SJSA1 (cell line): ENCODE measurements around the gene ABR. TPM values are rescaled to one million over a fixed set of nuclear protein-coding genes. Genes with fewer than 3 reads are reported as not detected.

Experiments
- DNase-seq, 2 experiments: peaks; one replicate each; pipeline ENCODE4 v3.0.0-alpha.2; 2015 to 2020; ENCODE audit warnings: low spot score in 2 of 2, low read depth in 1 of 2
- H3K27ac ChIP-seq: fragments of 250-450 bp; sonication (Bioruptor Pico); 2 replicates; pipeline ENCODE4 v1.5.1; 2020; ENCODE audit warnings: mild to moderate bottlenecking, moderate library complexity
- H3K27me3 ChIP-seq: fragments of 250-450 bp; sonication (Bioruptor Pico); replicated peaks from 2 replicates; pipeline ENCODE4 v1.5.1; 2020; ENCODE audit warnings: mild to moderate bottlenecking, moderate library complexity
- H3K36me3 ChIP-seq: fragments of 250-450 bp; sonication (Bioruptor Pico); 2 replicates; pipeline ENCODE4 v1.5.1; 2020; ENCODE audit warnings: mild to moderate bottlenecking
- H3K4me1 ChIP-seq: fragments of 250-450 bp; sonication (Bioruptor Pico); replicated peaks from 2 replicates; pipeline ENCODE4 v1.6.1; 2021; ENCODE audit warnings: mild to moderate bottlenecking
- H3K4me3 ChIP-seq: fragments of 250-450 bp; sonication (Bioruptor Pico); 2 replicates; pipeline ENCODE4 v1.5.1; 2020; ENCODE audit warnings: mild to moderate bottlenecking
- H3K9me3 ChIP-seq: fragments of 250-450 bp; sonication (Bioruptor Pico); replicated peaks from 2 replicates; pipeline ENCODE4 v1.5.1; 2020; ENCODE audit warnings: mild to moderate bottlenecking
- total RNA-seq: library from RNA; depleted of rRNA; stranded (reverse); fragments of >200 nt; shearing (Covaris generic); gene quantifications from 2 replicates; pipeline ENCODE4 v1.2.3, GENCODE V29; 2014

ABR gene
- total RNA-seq, 1 experiment from 2014 or later = 16.7 TPM

GRCh38 chr17:1030684-1031532 lies 148.9 kb downstream of the ABR start:
- no peaks in the 10 kb centered on the region for H3K9me3 ChIP-seq
- no peaks in the 10 kb centered on the region for H3K27me3 ChIP-seq
- no peak overlapping the region for H3K4me3 ChIP-seq
- no peaks in the 10 kb centered on the region for H3K36me3 ChIP-seq
- H3K4me1 ChIP-seq = no peaks in the 10 kb centered on the region
- no peak for DNase-seq
- H3K27ac ChIP-seq = no peak overlapping the region

GRCh38 chr17:1029922-1030644 lies 149.7 kb downstream of the ABR start:
- Histone ChIP-seq H3K9me3 (no peaks in the 10 kb centered on the region), H3K36me3 (no peaks in the 10 kb centered on the region), H3K4me1 (no peaks in the 10 kb centered on the region), H3K27me3 (no peaks in the 10 kb centered on the region), H3K27ac (no peak overlapping the region), H3K4me3 (no peak overlapping the region)
- no peak for DNase-seq

- Histone ChIP-seq H3K4me3 (no peak overlapping the region), H3K4me1 (no peaks in the 10 kb centered on the region), H3K9me3 (no peaks in the 10 kb centered on the region), H3K36me3 (no peaks in the 10 kb centered on the region), H3K27me3 (no peaks in the 10 kb centered on the region), H3K27ac (no peak overlapping the region)
- DNase-seq = no peak
These were observed 150.4 kb downstream of the ABR start for GRCh38 chr17:1029196-1029921.

- no peak overlapping the region for H3K4me3 ChIP-seq
- no peak for DNase-seq
- H3K4me1 ChIP-seq = no peaks in the 10 kb centered on the region
- H3K9me3 ChIP-seq = no peaks in the 10 kb centered on the region
- no peaks in the 10 kb centered on the region for H3K36me3 ChIP-seq
- H3K27me3 ChIP-seq = no peaks in the 10 kb centered on the region
- H3K27ac ChIP-seq = no peak overlapping the region
These were observed 152.7 kb downstream of the ABR start for GRCh38 chr17:1027044-1027443.

- H3K4me1 ChIP-seq = no peaks in the 10 kb centered on the region
- H3K4me3 ChIP-seq = no peak overlapping the region
- H3K9me3 ChIP-seq = no peaks in the 10 kb centered on the region
- no peak for DNase-seq
- H3K27me3 ChIP-seq = no peaks in the 10 kb centered on the region
- no peaks in the 10 kb centered on the region for H3K36me3 ChIP-seq
- H3K27ac ChIP-seq = no peak overlapping the region
These were observed 153.2 kb downstream of the ABR start for GRCh38 chr17:1026599-1026975.

GRCh38 chr17:1025733-1026598 lies 153.8 kb downstream of the ABR start:
- no peaks in the 10 kb centered on the region for H3K27me3 ChIP-seq
- DNase-seq = no peak
- H3K4me1 ChIP-seq = no peaks in the 10 kb centered on the region
- H3K9me3 ChIP-seq = no peaks in the 10 kb centered on the region
- no peak overlapping the region for H3K27ac ChIP-seq
- no peak overlapping the region for H3K4me3 ChIP-seq
- H3K36me3 ChIP-seq = no peaks in the 10 kb centered on the region

GRCh38 chr17:1024076-1024475 lies 155.7 kb downstream of the ABR start:
- H3K36me3 ChIP-seq = no peaks in the 10 kb centered on the region
- no peaks in the 10 kb centered on the region for H3K4me1 ChIP-seq
- no peaks in the 10 kb centered on the region for H3K27me3 ChIP-seq
- no peak overlapping the region for H3K4me3 ChIP-seq
- H3K27ac ChIP-seq = no peak overlapping the region
- no peak for DNase-seq
- H3K9me3 ChIP-seq = no peaks in the 10 kb centered on the region

- Histone ChIP-seq H3K4me1 (no peaks in the 10 kb centered on the region), H3K27ac (no peak overlapping the region), H3K27me3 (no peaks in the 10 kb centered on the region), H3K9me3 (no peaks in the 10 kb centered on the region), H3K4me3 (no peak overlapping the region), H3K36me3 (no peaks in the 10 kb centered on the region)
- no peak for DNase-seq
These were observed 157.3 kb downstream of the ABR start for GRCh38 chr17:1022278-1023024.

- Histone ChIP-seq H3K4me3 (no peak overlapping the region), H3K36me3 (no peaks in the 10 kb centered on the region), H3K27me3 (no peaks in the 10 kb centered on the region), H3K4me1 (no peaks in the 10 kb centered on the region), H3K9me3 (no peaks in the 10 kb centered on the region), H3K27ac (no peak overlapping the region)
- DNase-seq = no peak
These were observed 158.6 kb downstream of the ABR start for GRCh38 chr17:1021147-1021546.

- Histone ChIP-seq H3K36me3 (no peaks in the 10 kb centered on the region), H3K9me3 (no peaks in the 10 kb centered on the region), H3K4me1 (no peaks in the 10 kb centered on the region), H3K4me3 (no peak overlapping the region), H3K27me3 (no peaks in the 10 kb centered on the region), H3K27ac (no peak overlapping the region)
- DNase-seq = no peak
These were observed 160.3 kb downstream of the ABR start for GRCh38 chr17:1019451-1019850.

GRCh38 chr17:1018547-1018946 lies 161.2 kb downstream of the ABR start:
- Histone ChIP-seq H3K9me3 (no peaks in the 10 kb centered on the region), H3K27me3 (no peaks in the 10 kb centered on the region), H3K4me3 (no peak overlapping the region), H3K36me3 (no peaks in the 10 kb centered on the region), H3K4me1 (no peaks in the 10 kb centered on the region), H3K27ac (no peak overlapping the region)
- DNase-seq = no peak

GRCh38 chr17:1013729-1014090 lies 166.1 kb downstream of the ABR start:
- no peak overlapping the region for H3K27ac ChIP-seq
- DNase-seq = no peak
- no peaks in the 10 kb centered on the region for H3K27me3 ChIP-seq
- H3K36me3 ChIP-seq = peaks cover 10% of the 10 kb centered on the region
- H3K9me3 ChIP-seq = no peaks in the 10 kb centered on the region
- H3K4me3 ChIP-seq = no peak overlapping the region
- H3K4me1 ChIP-seq = no peaks in the 10 kb centered on the region
